ENCODE data around the gene IFI44L. TPM values are rescaled to one million over a fixed set of nuclear protein-coding genes. Genes with fewer than 3 reads are reported as not detected.

IFI44L gene
- total and polyA plus RNA-seq, 2 of the 13 experiments (the other 11 are each of a cell fraction or from before 2014, with no cell fraction given), result 0.04 TPM

DNA sequence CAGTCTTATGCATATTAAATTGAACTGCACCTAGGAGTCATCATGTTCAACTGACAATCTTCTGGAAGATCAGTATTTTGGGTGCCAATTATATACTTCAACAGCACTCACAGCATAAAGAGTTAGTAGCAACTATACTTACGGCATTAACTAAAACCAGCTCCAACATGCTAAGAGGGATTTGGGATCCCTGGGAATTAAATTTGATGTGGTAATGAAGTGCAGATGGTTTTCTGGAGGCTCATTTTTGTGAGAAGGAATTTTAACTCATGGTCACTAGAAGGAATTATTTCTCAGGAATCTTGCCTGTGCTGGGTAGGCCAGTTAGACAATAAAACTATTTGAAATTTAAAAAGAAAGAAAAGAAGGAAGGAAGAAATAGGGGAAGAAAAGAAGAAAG is 47.7 kb downstream of the IFI44L start (continued):
- TF ChIP-seq, protein P1, sequence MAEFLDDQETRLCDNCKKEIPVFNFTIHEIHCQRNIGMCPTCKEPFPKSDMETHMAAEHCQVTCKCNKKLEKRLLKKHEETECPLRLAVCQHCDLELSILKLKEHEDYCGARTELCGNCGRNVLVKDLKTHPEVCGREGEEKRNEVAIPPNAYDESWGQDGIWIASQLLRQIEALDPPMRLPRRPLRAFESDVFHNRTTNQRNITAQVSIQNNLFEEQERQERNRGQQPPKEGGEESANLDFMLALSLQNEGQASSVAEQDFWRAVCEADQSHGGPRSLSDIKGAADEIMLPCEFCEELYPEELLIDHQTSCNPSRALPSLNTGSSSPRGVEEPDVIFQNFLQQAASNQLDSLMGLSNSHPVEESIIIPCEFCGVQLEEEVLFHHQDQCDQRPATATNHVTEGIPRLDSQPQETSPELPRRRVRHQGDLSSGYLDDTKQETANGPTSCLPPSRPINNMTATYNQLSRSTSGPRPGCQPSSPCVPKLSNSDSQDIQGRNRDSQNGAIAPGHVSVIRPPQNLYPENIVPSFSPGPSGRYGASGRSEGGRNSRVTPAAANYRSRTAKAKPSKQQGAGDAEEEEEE (CRISPR knock-in tag; IDR thresholded peaks at IDR 0.05; ENCODE audit: borderline replicate concordance), result no peak
- TF ChIP-seq, protein P2, sequence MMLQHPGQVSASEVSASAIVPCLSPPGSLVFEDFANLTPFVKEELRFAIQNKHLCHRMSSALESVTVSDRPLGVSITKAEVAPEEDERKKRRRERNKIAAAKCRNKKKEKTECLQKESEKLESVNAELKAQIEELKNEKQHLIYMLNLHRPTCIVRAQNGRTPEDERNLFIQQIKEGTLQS (CRISPR knock-in tag; IDR thresholded peaks at IDR 0.05), result no peak
- no peak for TF ChIP-seq ZNF335 (CRISPR knock-in tag; IDR thresholded peaks at IDR 0.05)
- TF ChIP-seq, protein P3, sequence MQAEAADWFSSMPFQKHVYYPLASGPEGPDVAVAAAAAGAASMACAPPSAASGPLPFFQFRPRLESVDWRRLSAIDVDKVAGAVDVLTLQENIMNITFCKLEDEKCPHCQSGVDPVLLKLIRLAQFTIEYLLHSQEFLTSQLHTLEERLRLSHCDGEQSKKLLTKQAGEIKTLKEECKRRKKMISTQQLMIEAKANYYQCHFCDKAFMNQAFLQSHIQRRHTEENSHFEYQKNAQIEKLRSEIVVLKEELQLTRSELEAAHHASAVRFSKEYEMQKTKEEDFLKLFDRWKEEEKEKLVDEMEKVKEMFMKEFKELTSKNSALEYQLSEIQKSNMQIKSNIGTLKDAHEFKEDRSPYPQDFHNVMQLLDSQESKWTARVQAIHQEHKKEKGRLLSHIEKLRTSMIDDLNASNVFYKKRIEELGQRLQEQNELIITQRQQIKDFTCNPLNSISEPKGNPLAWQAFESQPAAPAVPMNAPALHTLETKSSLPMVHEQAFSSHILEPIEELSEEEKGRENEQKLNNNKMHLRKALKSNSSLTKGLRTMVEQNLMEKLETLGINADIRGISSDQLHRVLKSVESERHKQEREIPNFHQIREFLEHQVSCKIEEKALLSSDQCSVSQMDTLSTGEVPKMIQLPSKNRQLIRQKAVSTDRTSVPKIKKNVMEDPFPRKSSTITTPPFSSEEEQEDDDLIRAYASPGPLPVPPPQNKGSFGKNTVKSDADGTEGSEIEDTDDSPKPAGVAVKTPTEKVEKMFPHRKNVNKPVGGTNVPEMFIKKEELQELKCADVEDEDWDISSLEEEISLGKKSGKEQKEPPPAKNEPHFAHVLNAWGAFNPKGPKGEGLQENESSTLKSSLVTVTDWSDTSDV (CRISPR knock-in tag; IDR thresholded peaks at IDR 0.05), result no peak
- TF ChIP-seq ZFYVE20 (CRISPR knock-in tag; IDR thresholded peaks at IDR 0.05; ENCODE audit: borderline replicate concordance, low read depth), result no peak
- TF ChIP-seq NFIB (CRISPR knock-in tag; IDR thresholded peaks at IDR 0.05; ENCODE audit: borderline replicate concordance), result no peak
- TF ChIP-seq GATA4 (IDR thresholded peaks at IDR 0.05; ENCODE audit: borderline replicate concordance, low read depth), result no peak
- TF ChIP-seq TAF1 (CRISPR knock-in tag; IDR thresholded peaks at IDR 0.05), result no peak

DNA sequence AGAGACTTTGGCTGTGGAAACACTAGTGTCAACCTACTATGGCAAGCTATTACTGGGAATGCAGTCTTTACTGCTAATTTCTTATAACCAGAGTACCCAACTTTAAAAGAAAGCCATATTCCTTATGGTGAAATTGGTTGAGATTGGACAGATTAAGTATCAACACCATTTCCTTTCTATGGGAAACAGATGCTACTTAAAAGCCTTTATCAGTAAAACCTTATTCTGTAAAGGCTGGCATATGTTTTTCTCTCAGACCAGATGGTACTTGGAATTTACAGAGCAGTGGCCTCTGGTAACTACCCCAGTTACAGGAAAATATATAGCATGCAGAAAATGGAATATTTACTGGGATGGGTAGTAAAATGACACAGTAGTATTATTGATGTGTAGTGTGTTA is 48.2 kb downstream of the IFI44L start:
- Histone ChIP-seq H3K36me3 (replicated peaks in 1 of 2; ENCODE audit: control insufficient read depth in 1 of 2, insufficient read depth in 2 of 2, low read length in 2 of 2) (no peaks in the 10 kb centered on the region), H3K9ac (ENCODE audit: insufficient read depth, low read depth, low read length) (no peak overlapping the region), H3K79me2 (ENCODE audit: insufficient read depth, low read length) (no peaks in the 10 kb centered on the region), H4K20me1 (ENCODE audit: insufficient read depth, low read length) (no peaks in the 10 kb centered on the region), H3K27me3 (ENCODE audit: control insufficient read depth in 1 of 2, insufficient read depth in 2 of 2, low read length in 2 of 2) (no peaks in the 10 kb centered on the region), H3K9me3 (ENCODE audit: low read length) (no peaks in the 10 kb centered on the region), H2AFZ (ENCODE audit: low read length) (no peak overlapping the region), H3K27ac (ENCODE audit: extremely low read length, insufficient read depth, low read length) (no peak overlapping the region), H3K4me2 (ENCODE audit: low read depth, low read length) (no peak overlapping the region), H3K4me3 (replicated peaks in 1 of 3; ENCODE audit: insufficient read depth in 1 of 3, low read depth in 2 of 3, low read length in 3 of 3) (no peak overlapping the region), H3K4me1 (ENCODE audit: insufficient read depth, low read length) (no peaks in the 10 kb centered on the region)
- in situ Hi-C loops (cut with HindIII; ENCODE audit: extremely low pct_ligation_motif_present, low pct_unique_long_range_greater_than_20kb), result no loop called here
- no TSS peak for BruUV-seq (replicated peaks)
- intact Hi-C loops (cut with micrococcal nuclease; ENCODE audit: unreplicated experiment), result no loop called here
- no peak for ATAC-seq
- CTCF ChIA-PET (ENCODE audit: low intra/inter-chr PET ratio, low total read pairs), result no interaction called here
- no peak for FAIRE-seq
- POLR2A ChIA-PET, result no interaction called here
- no peak for DNase-seq (ENCODE audit: low spot score)
- TF ChIP-seq GABPA (IDR thresholded peaks at IDR 0.05; ENCODE audit: low read depth, low read length) (no peak), GABPA (CRISPR knock-in tag; IDR thresholded peaks at IDR 0.05; ENCODE audit: low read depth) (no peak), ZNF24 (IDR thresholded peaks at IDR 0.05) (no peak), HOXA7 (CRISPR knock-in tag; IDR thresholded peaks at IDR 0.05) (no peak), STAG1 (CRISPR knock-in tag; IDR thresholded peaks at IDR 0.05) (no peak), ZNF331 (CRISPR knock-in tag; IDR thresholded peaks at IDR 0.05) (no peak), HNRNPH1 (optimal IDR thresholded peaks at IDR 0.05; ENCODE audit: low read depth, low read length) (no peak), SNRNP70 (IDR thresholded peaks at IDR 0.05; ENCODE audit: low read depth, low read length) (no peak), ZNF564 (CRISPR knock-in tag; IDR thresholded peaks at IDR 0.05) (no peak), NFIC (IDR thresholded peaks at IDR 0.05; ENCODE audit: low read length) (no peak), ZC3H4 (CRISPR knock-in tag; IDR thresholded peaks at IDR 0.05; ENCODE audit: borderline replicate concordance) (no peak), SMAD9 (CRISPR knock-in tag; IDR thresholded peaks at IDR 0.05) (no peak), ZNF619 (CRISPR knock-in tag; IDR thresholded peaks at IDR 0.05) (no peak)
- TF ChIP-seq, protein P4, sequence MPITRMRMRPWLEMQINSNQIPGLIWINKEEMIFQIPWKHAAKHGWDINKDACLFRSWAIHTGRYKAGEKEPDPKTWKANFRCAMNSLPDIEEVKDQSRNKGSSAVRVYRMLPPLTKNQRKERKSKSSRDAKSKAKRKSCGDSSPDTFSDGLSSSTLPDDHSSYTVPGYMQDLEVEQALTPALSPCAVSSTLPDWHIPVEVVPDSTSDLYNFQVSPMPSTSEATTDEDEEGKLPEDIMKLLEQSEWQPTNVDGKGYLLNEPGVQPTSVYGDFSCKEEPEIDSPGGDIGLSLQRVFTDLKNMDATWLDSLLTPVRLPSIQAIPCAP (CRISPR knock-in tag; IDR thresholded peaks at IDR 0.05; ENCODE audit: low read depth), result no peak
